ENCODE measurements around the gene GFY.

DNA sequence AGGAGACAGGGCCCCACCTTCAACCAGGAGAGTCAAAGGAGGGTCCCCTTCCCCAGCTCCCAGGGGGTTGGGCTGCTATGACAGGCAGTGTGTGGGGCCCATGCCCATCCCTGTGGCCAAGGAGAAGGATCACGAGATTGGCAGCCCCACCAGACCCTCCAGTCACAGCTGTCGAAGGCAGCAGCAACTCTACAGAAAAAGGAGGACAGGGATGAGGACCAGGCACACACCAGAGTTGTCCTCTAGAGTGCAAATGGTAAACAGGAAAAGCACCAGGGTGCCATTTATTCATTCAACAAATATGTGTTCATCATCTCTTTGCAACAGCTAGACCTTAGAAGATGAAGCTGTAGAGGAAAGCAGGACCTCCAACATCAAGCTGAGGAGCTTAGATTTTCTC is 6.0 kb upstream of the GFY start:
- TF ChIP-seq EZH2 (IDR thresholded peaks at IDR 0.05; ENCODE audit: insufficient read depth, low read length) (no peak), CTCF (IDR thresholded peaks at IDR 0.05; ENCODE audit: insufficient read depth, low read depth, low read length) (no peak)

Measured in astrocyte (in vitro differentiated cells and primary cell).